ENCODE results near the gene VSIG10. TPM values are rescaled to one million over a fixed set of nuclear protein-coding genes. Genes with fewer than 3 reads are reported as not detected.
"Not testable (repeated sequence)": the region's sequence is repeated elsewhere in the genome, so short reads cannot be mapped to it uniquely, and the experiment has no call there.

Gene VSIG10
- total RNA-seq, 4 donors from 2014 or later, result 20.4 to 25.9 (median 23.6) TPM

DNA sequence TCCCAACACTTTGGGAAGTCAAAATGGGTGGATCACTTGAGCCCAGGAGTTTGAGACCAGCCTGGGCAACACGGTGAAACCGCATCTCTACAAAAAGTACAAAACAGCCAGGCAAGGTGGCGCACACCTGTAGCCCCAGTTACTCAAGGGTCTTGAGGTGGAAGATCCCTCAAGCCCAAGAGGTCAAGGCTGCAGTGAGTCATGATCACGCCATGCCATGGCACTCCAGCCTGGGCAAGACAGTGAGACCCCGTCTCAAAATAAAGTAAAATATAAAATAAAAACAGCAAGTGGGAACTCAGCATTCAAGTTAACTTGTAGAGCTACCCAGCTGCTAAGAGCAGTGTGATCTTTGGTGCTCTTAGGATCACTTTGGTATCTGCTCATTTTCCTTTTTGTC, 74.6 kb downstream of the VSIG10 start:
- TF ChIP-seq POLR2AphosphoS5 (IDR thresholded peaks at IDR 0.05) (no peak), EP300 (IDR thresholded peaks at IDR 0.05) (no peak), POLR2A (IDR thresholded peaks at IDR 0.05) (no peak)
- TF ChIP-seq, protein P1, sequence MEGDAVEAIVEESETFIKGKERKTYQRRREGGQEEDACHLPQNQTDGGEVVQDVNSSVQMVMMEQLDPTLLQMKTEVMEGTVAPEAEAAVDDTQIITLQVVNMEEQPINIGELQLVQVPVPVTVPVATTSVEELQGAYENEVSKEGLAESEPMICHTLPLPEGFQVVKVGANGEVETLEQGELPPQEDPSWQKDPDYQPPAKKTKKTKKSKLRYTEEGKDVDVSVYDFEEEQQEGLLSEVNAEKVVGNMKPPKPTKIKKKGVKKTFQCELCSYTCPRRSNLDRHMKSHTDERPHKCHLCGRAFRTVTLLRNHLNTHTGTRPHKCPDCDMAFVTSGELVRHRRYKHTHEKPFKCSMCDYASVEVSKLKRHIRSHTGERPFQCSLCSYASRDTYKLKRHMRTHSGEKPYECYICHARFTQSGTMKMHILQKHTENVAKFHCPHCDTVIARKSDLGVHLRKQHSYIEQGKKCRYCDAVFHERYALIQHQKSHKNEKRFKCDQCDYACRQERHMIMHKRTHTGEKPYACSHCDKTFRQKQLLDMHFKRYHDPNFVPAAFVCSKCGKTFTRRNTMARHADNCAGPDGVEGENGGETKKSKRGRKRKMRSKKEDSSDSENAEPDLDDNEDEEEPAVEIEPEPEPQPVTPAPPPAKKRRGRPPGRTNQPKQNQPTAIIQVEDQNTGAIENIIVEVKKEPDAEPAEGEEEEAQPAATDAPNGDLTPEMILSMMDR (IDR thresholded peaks at IDR 0.05), result no peak
- H3K9me3 ChIP-seq, result no peaks in the 10 kb centered on the region
- 93% methylated on average over 5 of the region's 5 CpGs for WGBS
- no peaks in the 10 kb centered on the region for H3K4me1 ChIP-seq
- DNase-seq (ENCODE audit: low spot score in 2 of 2), result no peak
- peaks cover 89% of the 10 kb centered on the region for H3K36me3 ChIP-seq
- H3K4me3 ChIP-seq, result no peak overlapping the region
- H3K27ac ChIP-seq, result no peak overlapping the region
- H3K27me3 ChIP-seq, result no peaks in the 10 kb centered on the region

- WGBS, result 78% methylated on average over 4 of the region's 4 CpGs
- DNase-seq (ENCODE audit: low spot score in 2 of 2), result no peak
- no peak overlapping the region for H3K4me3 ChIP-seq
- no peak overlapping the region for H3K27ac ChIP-seq
- H3K9me3 ChIP-seq, result no peaks in the 10 kb centered on the region
- no peaks in the 10 kb centered on the region for H3K27me3 ChIP-seq
- H3K4me1 ChIP-seq, result no peaks in the 10 kb centered on the region
- no peak for TF ChIP-seq POLR2A (IDR thresholded peaks at IDR 0.05)
- TF ChIP-seq POLR2AphosphoS5 (IDR thresholded peaks at IDR 0.05), result no peak
- TF ChIP-seq, protein P1 (IDR thresholded peaks at IDR 0.05), result no peak
- TF ChIP-seq EP300 (IDR thresholded peaks at IDR 0.05), result no peak
- H3K36me3 ChIP-seq, result peaks cover 75% of the 10 kb centered on the region
These were observed 78.6 kb downstream of the VSIG10 start for GRCh38 chr12:118025168-118025567.

- H3K36me3 ChIP-seq, result peaks cover 72% of the 10 kb centered on the region
- H3K27me3 ChIP-seq, result no peaks in the 10 kb centered on the region
- H3K4me1 ChIP-seq, result peaks cover 1% of the 10 kb centered on the region
- no peak overlapping the region for H3K27ac ChIP-seq
- no peak overlapping the region for H3K4me3 ChIP-seq
- WGBS, result 87% methylated on average over 9 of the region's 9 CpGs
- DNase-seq (ENCODE audit: low spot score in 2 of 2), result no peak
- TF ChIP-seq POLR2AphosphoS5 (IDR thresholded peaks at IDR 0.05), result no peak
- no peaks in the 10 kb centered on the region for H3K9me3 ChIP-seq
These were observed 80.4 kb downstream of the VSIG10 start for GRCh38 chr12:118023301-118023860.

GRCh38 chr12:118022728-118023109, 81.1 kb downstream of the VSIG10 start:
- 98% methylated on average over 3 of the region's 3 CpGs for WGBS
- DNase-seq (ENCODE audit: low spot score in 2 of 2), result no peak
- Histone ChIP-seq H3K9me3 (no peaks in the 10 kb centered on the region), H3K36me3 (peaks cover 65% of the 10 kb centered on the region), H3K4me3 (no peak overlapping the region), H3K4me1 (peaks cover 8% of the 10 kb centered on the region), H3K27ac (no peak overlapping the region), H3K27me3 (no peaks in the 10 kb centered on the region)
- TF ChIP-seq, protein P1 (IDR thresholded peaks at IDR 0.05), result no peak
- TF ChIP-seq EP300 (IDR thresholded peaks at IDR 0.05) (no peak), POLR2A (IDR thresholded peaks at IDR 0.05) (no peak), POLR2AphosphoS5 (IDR thresholded peaks at IDR 0.05) (no peak)

DNA sequence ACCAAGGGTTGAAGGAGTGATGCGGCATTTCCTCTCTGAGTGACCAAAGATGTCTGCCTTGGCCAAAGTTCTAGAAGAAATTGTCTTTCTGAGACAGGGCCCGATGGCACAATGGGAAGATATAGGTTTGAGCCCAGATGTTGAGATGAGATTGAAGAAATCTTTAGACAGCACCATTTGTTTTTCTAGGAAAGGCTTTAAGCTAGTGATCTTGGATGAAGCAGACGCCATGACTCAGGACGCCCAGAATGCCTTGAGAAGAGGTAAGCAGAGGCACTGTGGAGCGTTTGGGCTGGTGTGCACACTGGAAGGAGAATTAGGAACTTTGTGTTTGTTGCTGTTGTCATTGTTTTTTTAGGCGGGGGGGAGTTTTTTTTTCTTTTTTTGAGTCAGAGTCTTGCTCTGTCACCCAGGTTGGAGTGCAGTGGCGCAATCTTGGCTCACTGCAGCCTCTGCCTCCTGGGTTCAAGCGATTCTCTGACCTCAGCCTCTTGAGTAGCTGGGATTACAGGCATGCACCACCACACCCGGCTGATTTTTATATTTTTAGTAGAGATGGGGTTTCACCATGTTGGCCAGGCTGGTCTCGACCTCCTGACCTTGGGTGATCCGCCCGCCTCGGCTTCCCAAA, 81.6 kb downstream of the VSIG10 start:
- WGBS, result 93% methylated on average over 13 of the region's 13 CpGs
- H3K4me3 ChIP-seq; H3K9me3 ChIP-seq; DNase-seq (ENCODE audit: low spot score in 2 of 2); H3K27ac ChIP-seq; H3K27me3 ChIP-seq: not testable (repeated sequence)
- H3K4me1 ChIP-seq, result peaks cover 13% of the 10 kb centered on the region
- peaks cover 60% of the 10 kb centered on the region for H3K36me3 ChIP-seq

DNA sequence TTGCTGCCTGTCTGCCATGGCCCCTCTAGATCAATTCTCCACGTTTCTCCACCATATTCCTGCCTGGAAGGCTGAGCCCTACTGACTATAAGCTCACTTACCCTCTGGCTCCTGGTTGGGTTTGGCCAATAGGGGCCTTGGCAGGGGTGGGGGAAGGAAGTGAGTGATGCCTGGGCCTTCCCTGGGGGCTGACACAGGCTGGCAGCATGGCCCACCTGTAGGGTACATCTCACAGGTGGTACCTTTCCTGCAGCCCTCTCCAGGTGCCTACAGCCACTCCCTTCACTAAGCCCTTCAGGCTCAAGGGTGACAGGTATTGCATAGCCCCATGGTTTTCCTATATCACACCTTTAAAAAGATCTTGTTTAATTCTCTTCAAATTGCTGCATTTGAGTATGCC, 83.8 kb downstream of the VSIG10 start:
- peaks cover 21% of the 10 kb centered on the region for H3K4me1 ChIP-seq
- TF ChIP-seq, protein P1 (IDR thresholded peaks at IDR 0.05), result no peak
- TF ChIP-seq POLR2AphosphoS5 (IDR thresholded peaks at IDR 0.05) (no peak), EP300 (IDR thresholded peaks at IDR 0.05) (no peak), POLR2A (IDR thresholded peaks at IDR 0.05) (no peak)
- H3K27ac ChIP-seq, result no peak overlapping the region
- H3K36me3 ChIP-seq, result peaks cover 40% of the 10 kb centered on the region
- H3K4me3 ChIP-seq, result no peak overlapping the region
- 77% methylated on average over 1 of the region's 1 CpG for whole genome bisulfite sequencing
- no peaks in the 10 kb centered on the region for H3K9me3 ChIP-seq
- no peaks in the 10 kb centered on the region for H3K27me3 ChIP-seq
- DNase-seq (ENCODE audit: low spot score in 2 of 2), result no peak

Measured in suprapubic skin (tissue), 4 donors.